VCaP (cell line): ENCODE data around the gene PSMB11.

Experiments used
- H3K27ac ChIP-seq: fragments of 450-650 bp; 2 replicates; pipeline ENCODE4 v1.5.1; 2017
- TF ChIP-seq, protein P1 (sequence below): fragments of 450-650 bp; conservative IDR thresholded peaks from 2 replicates; pipeline ENCODE4 v1.5.1; 2017; ENCODE audit warnings: mild to moderate bottlenecking, moderate library complexity

Gene PSMB11

DNA sequence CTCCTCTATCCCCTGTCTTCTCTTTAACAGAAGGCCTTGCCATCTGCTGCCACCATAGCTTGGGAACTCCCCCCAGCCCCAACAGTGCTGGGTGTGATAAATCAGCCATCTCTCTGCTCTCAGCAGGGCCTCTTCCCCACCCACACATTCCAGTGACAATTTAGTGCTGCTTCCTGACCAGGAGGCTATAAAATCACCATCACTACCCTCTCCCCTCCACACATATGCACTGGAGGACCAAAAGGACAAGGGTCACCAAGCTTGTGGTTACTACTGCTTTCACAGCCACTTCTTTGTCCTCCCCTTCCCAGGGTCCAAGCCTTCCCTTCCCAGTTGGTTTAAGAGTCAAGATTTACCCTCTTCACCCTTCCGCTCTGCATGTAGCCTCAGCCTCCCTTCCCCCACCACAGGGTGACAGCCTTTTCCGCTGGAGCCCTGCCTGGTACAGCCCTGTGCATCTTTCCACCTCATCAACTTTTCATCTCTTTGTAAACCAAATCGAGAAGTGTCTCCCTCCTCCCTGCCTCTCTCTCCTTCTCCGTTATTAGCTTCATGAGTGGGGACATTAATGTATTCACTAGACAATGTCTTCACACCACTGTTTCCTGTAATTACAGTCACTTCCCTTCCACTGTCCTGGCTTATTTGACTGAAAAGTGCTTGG, 16.7 kb upstream of the PSMB11 start:
- TF ChIP-seq, protein P1, sequence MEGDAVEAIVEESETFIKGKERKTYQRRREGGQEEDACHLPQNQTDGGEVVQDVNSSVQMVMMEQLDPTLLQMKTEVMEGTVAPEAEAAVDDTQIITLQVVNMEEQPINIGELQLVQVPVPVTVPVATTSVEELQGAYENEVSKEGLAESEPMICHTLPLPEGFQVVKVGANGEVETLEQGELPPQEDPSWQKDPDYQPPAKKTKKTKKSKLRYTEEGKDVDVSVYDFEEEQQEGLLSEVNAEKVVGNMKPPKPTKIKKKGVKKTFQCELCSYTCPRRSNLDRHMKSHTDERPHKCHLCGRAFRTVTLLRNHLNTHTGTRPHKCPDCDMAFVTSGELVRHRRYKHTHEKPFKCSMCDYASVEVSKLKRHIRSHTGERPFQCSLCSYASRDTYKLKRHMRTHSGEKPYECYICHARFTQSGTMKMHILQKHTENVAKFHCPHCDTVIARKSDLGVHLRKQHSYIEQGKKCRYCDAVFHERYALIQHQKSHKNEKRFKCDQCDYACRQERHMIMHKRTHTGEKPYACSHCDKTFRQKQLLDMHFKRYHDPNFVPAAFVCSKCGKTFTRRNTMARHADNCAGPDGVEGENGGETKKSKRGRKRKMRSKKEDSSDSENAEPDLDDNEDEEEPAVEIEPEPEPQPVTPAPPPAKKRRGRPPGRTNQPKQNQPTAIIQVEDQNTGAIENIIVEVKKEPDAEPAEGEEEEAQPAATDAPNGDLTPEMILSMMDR = no peak
- H3K27ac ChIP-seq = no peak overlapping the region

DNA sequence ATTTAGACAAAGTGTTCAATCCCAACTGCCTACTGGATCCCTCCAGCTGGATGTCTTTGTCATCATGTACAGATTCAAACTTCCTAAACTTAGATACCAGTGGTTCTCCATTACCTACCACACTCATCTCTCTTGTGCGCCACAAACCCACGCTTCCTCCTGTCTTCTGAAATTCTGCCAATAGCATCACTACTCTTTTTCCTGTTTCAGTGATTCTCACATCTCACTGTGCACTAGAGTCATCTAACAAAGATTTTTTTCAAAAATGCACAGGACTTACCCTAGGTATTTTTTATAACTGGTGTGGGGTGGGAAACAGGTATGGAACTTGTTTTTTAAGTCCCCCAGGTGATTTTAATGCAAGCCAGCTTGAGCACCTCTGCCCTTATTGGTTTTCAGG, 13.2 kb upstream of the PSMB11 start:
- TF ChIP-seq, protein P1 = no peak
- H3K27ac ChIP-seq = no peak overlapping the region

DNA sequence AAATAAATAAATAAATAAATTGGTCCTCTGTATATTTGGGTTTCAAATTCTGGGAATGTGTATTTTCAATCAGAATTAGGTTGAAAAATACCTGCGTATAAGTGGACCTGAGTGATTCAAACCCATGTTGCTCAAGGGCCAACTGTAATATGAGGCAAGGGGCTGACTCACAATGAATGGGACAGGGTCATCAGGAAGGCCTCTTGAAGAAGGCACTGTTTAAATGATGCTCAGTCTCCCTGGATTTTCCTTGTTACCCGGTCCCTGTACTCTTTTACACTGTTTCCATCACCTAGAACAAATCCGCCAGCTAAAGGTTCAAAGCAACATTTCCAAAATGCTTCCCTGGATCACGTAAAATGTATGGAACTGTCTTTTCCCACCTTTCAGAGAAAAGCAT, 11.1 kb upstream of the PSMB11 start:
- no peak overlapping the region for H3K27ac ChIP-seq
- TF ChIP-seq, protein P1 = no peak

DNA sequence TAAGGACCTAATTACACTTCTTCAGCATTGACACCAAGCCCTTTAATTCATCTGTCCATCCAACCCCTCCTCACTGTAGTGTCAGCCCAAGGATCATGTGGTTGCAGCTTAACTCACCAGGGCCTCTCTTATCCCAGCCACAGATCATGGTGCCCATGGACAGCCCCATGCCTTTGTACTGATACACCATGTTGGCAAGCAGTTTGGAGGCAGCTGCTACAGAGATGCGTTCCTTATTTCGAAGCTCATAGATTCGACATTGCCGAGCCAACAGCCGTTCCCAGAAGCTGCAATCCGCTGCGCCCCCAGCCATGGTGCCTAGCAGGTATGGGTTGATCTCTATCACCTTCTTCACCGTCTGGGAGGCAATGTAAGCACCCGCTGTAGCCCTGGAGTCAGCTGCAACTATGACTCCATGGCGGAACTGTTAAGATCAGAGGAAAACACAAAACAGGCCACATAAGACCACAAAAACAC, 8.7 kb upstream of the PSMB11 start:
- H3K27ac ChIP-seq = peak overlapping the region; percentile 92; the same call in 1 of the 2 replicates

GRCh38 chr14:23033801-23034497, 8.1 kb upstream of the PSMB11 start:
- H3K27ac ChIP-seq = peak overlapping the region; percentile 92
- TF ChIP-seq, protein P1 = no peak

More for the DNA sequence above, 8.7 kb upstream of the PSMB11 start:
- TF ChIP-seq, protein P1 = no peak

- TF ChIP-seq, protein P1 = no peak
- H3K27ac ChIP-seq = peak within 1 kb of the TSS; percentile 92
Observed at GRCh38 chr14:23034498-23035302, 7.3 kb upstream of the PSMB11 start, which contains the start of gene PSMB5. Gene PSMB5 (minus strand): TSS chr14:23034900. CDS start chr14:23034881, 19 bp downstream.
